ENCODE measurements around the gene CASTOR1.

DNA sequence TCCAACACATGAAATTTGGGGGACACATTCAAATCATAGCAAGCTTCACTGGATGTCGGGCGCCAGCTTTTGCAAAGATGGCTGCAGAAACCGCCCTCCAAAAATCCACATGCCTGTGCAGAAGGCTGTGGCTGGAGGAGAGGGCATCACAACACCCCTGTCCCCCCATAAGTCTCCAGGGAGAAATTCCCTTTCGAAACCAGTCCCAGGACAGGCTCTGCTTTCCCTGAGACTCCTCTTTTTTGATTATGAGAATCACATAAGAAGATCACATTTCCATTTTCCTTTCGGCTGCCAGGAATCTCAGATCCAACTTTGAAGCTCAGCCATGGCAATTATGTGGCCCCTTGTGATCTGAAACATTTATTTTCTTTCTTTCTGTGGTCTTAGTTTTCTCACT is 52.4 kb downstream of the CASTOR1 start:
- no peak for TF ChIP-seq POLR2A (IDR thresholded peaks at IDR 0.05; ENCODE audit: low read length)
- no peak for TF ChIP-seq GATA1 (IDR thresholded peaks at IDR 0.05; ENCODE audit: low read depth, low read length)
